OCI-LY7 (cell line): ENCODE data around the gene CD274. TPM values are rescaled to one million over a fixed set of nuclear protein-coding genes. Genes with fewer than 3 reads are reported as not detected.
A peak's percentile ranks its signal among the peaks of the same experiment; 100 is the strongest.
"Not testable (repeated sequence)": the region's sequence is repeated elsewhere in the genome, so short reads cannot be mapped to it uniquely, and the experiment has no call there.

Experiments
- BruUV-seq: library from RNA; stranded (reverse); fragments of 400-500 nt; replicated peaks from 2 replicates; lab custom pipeline; 2021; lab: Mats Ljungman, UMichigan
- CTCF ChIA-PET: fragments of 300-600 bp; sonication (Branson Sonifier 250); formaldehyde crosslinking; loops from one replicate; lab custom pipeline; 2022; ENCODE audit warnings: antibody characterized with exemption; ENCODE audit not compliant: unreplicated experiment; lab: Charles Lee
- POLR2A ChIA-PET: fragments of 300-600 bp; sonication (Branson Sonifier 250); formaldehyde crosslinking; loops from one replicate; lab custom pipeline; 2022; ENCODE audit warnings: antibody characterized with exemption; lab: Charles Lee
- DNase-seq: peaks from one replicate; pipeline ENCODE4 v3.0.0-alpha.2; 2015; ENCODE audit warnings: low spot score
- H2AFZ ChIP-seq: fragments of 200-600 bp; sonication (generic), shearing (Covaris generic); 2 replicates; pipeline ENCODE4 v1.6.1; 2014; ENCODE audit warnings: mild to moderate bottlenecking, antibody characterized with exemption, low read length, moderate library complexity
- H3K27ac ChIP-seq: fragments of 200-600 bp; sonication (generic); 2 replicates; pipeline ENCODE4 v1.5.1; 2014; ENCODE audit warnings: mixed run types, low read depth, mild to moderate bottlenecking, moderate library complexity, low read length, inconsistent platforms; ENCODE audit not compliant: poor library complexity, severe bottlenecking
- H3K36me3 ChIP-seq: fragments of 200-600 bp; sonication (generic); 2 replicates; pipeline ENCODE4 v1.6.1; 2014; ENCODE audit warnings: mild to moderate bottlenecking, antibody characterized with exemption, low read length, moderate library complexity, mixed read lengths; ENCODE audit not compliant: insufficient read depth
- H3K4me1 ChIP-seq: fragments of 200-600 bp; sonication (generic); 2 replicates; pipeline ENCODE4 v1.5.1; 2014; ENCODE audit warnings: mild to moderate bottlenecking, low read length; ENCODE audit not compliant: insufficient read depth, poor library complexity, severe bottlenecking
- H3K4me2 ChIP-seq: fragments of 200-600 bp; sonication (generic); 2 replicates; pipeline ENCODE4 v1.6.1; 2014; ENCODE audit warnings: mild to moderate bottlenecking, low read length
- H3K4me3 ChIP-seq: fragments of 200-600 bp; sonication (generic); 2 replicates; pipeline ENCODE4 v1.5.1; 2014; ENCODE audit warnings: mild to moderate bottlenecking, low read depth, low read length; ENCODE audit not compliant: poor library complexity, severe bottlenecking
- H3K79me2 ChIP-seq: fragments of 200-600 bp; sonication (generic); 2 replicates; pipeline ENCODE4 v1.6.1; 2016; ENCODE audit warnings: low read depth, mild to moderate bottlenecking, low read length, moderate library complexity, mixed read lengths; ENCODE audit not compliant: insufficient read depth
- H3K9me2 ChIP-seq: fragments of 200-600 bp; sonication (generic); 2 replicates; pipeline ENCODE4 v1.6.1; 2016; ENCODE audit warnings: mild to moderate bottlenecking, low read length, mixed read lengths; ENCODE audit not compliant: insufficient read depth
- H3K9me3 ChIP-seq: fragments of 200-600 bp; sonication (generic); 2 replicates; pipeline ENCODE4 v1.6.1; 2014; ENCODE audit warnings: mild to moderate bottlenecking, mixed run types, low read length, mixed read lengths
- H4K20me1 ChIP-seq: fragments of 200-600 bp; sonication (generic); 2 replicates; pipeline ENCODE4 v1.6.1; 2014; ENCODE audit warnings: mild to moderate bottlenecking, antibody characterized with exemption, low read length, moderate library complexity, mixed read lengths; ENCODE audit not compliant: insufficient read depth
- EZH2phosphoT487 ChIP-seq: fragments of 200-600 bp; sonication (generic); IDR thresholded peaks from 2 replicates; pipeline ENCODE4 v1.6.1; 2018; ENCODE audit warnings: low read depth, borderline replicate concordance, mild to moderate bottlenecking, mixed run types, antibody characterized with exemption, low read length, moderate library complexity, mixed read lengths
- intact Hi-C: fragments of 100-400 bp; cut with micrococcal nuclease; formaldehyde crosslinking; loops from one replicate; pipeline ENCODE4 v1.10.0; 2022; ENCODE audit not compliant: unreplicated experiment
- total RNA-seq, 2 experiments: library from RNA; depleted of rRNA in 1 of 2; stranded (reverse); fragments of >200 nt in 1 of 2; shearing (Covaris generic) in 1 of 2; gene quantifications; 2 replicates each; pipeline ENCODE4 v1.2.3, GENCODE V29; 2014 to 2022
- TF ChIP-seq, protein P1 (sequence below): fragments of 200-600 bp; sonication (generic); conservative IDR thresholded peaks from 2 replicates; pipeline ENCODE4 v1.5.1; 2014; ENCODE audit warnings: mild to moderate bottlenecking, antibody characterized with exemption, low read length, moderate library complexity, mixed read lengths

The CD274 gene
- total RNA-seq, 2 experiments from 2014 or later: 0.15 to 0.57 TPM

DNA sequence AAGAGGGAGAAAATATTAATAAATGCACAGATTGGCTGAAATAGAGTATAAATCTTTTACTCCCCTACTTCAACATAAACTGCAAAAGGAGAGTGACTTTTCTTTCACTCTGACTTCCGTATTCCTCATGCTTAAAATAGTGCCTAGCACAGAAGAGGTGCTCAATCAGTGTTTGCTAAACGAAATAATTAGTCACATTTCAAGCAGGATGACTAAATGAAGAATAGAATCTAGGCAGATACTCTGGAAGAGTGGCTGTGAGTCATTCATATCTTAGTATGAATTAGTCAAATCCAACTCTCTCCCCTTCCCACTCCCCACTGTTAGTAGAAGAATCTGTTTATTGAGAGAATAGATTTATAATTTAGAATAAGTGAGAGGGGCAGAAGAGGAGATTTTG is 4.8 kb downstream of the CD274 start:
- H3K27ac ChIP-seq: no peak overlapping the region
- intact Hi-C loops: loop anchor here (10.0 kb wide), 1 partner anchor 320 kb away; no protein-coding TSS in a partner anchor
- no peaks in the 10 kb centered on the region for H4K20me1 ChIP-seq
- TF ChIP-seq, protein P1, sequence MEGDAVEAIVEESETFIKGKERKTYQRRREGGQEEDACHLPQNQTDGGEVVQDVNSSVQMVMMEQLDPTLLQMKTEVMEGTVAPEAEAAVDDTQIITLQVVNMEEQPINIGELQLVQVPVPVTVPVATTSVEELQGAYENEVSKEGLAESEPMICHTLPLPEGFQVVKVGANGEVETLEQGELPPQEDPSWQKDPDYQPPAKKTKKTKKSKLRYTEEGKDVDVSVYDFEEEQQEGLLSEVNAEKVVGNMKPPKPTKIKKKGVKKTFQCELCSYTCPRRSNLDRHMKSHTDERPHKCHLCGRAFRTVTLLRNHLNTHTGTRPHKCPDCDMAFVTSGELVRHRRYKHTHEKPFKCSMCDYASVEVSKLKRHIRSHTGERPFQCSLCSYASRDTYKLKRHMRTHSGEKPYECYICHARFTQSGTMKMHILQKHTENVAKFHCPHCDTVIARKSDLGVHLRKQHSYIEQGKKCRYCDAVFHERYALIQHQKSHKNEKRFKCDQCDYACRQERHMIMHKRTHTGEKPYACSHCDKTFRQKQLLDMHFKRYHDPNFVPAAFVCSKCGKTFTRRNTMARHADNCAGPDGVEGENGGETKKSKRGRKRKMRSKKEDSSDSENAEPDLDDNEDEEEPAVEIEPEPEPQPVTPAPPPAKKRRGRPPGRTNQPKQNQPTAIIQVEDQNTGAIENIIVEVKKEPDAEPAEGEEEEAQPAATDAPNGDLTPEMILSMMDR: no peak
- TF ChIP-seq EZH2phosphoT487: no peak
- DNase-seq: no peak
- H3K4me3 ChIP-seq: no peak overlapping the region
- no peaks in the 10 kb centered on the region for H3K79me2 ChIP-seq
- H3K9me2 ChIP-seq: no peaks in the 10 kb centered on the region
- peaks cover 19% of the 10 kb centered on the region for H3K4me1 ChIP-seq
- no TSS peak for BruUV-seq
- CTCF ChIA-PET: no interaction called here
- no peak overlapping the region for H3K4me2 ChIP-seq
- H3K9me3 ChIP-seq: no peaks in the 10 kb centered on the region
- POLR2A ChIA-PET: no interaction called here
- H3K36me3 ChIP-seq: no peaks in the 10 kb centered on the region
- H2AFZ ChIP-seq: no peak overlapping the region

DNA sequence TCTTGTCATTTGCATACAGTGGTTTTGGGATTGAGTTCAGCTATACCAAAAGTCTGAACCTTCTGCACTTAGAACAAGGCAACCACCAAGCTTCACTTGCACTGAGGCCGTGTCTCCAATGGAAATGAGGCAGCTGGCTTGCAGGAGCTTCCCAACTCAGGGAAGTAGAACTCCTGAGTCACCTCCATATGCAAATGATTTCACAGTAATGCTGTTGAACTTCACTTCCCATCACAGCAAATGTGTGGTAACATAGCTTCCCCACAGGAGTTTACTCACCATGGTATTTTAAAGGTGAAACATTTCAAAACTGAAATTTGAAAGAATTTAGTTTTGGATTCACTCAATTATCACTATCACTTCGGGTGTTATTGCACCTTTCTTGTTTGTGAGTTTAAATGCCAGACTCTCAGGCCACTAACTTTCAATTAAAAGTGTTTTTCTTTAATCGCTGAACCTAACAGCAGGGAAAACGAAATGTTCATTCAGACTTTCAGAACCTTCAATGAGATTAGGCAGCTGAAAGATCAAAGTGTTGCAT is 9.0 kb downstream of the CD274 start:
- Histone ChIP-seq H3K9me2 (no peaks in the 10 kb centered on the region), H2AFZ (no peak overlapping the region), H3K36me3 (no peaks in the 10 kb centered on the region), H3K4me2 (no peak overlapping the region), H4K20me1 (no peaks in the 10 kb centered on the region), H3K4me3 (no peak overlapping the region), H3K9me3 (no peaks in the 10 kb centered on the region), H3K4me1 (peaks cover 7% of the 10 kb centered on the region), H3K27ac (no peak overlapping the region), H3K79me2 (no peaks in the 10 kb centered on the region)
- CTCF ChIA-PET: no interaction called here
- DNase-seq: no peak
- POLR2A ChIA-PET: interaction anchor here (0.7 to 1.3 kb wide), 4 partner anchors 9 to 124 kb away, joined by 3 to 4 read pairs (median 3); partner anchors contain the start of gene CD274
- TF ChIP-seq, protein P1: no peak
- no peak for TF ChIP-seq EZH2phosphoT487
- BruUV-seq: no TSS peak
- intact Hi-C loops: loop anchor here (10.0 kb wide), 1 partner anchor 315 kb away; no protein-coding TSS in a partner anchor

DNA sequence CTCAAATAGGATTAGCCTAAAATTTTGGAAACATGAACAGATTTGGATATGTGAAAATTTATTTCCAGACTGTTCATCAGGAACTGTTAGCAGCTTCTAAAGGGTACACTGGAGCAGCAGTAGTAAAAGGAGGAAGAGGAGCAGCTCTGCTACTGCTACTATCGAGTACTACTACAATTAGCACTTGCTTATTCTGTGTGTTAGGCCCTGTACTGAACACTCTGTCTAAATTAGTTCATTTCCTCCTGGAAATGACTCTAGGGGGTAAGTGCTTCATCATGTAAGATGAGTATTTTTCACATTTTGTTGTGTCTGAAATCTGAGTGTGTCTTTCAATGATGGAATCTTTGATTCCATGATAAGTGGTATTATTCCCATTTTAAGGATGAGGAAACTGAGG is 9.8 kb downstream of the CD274 start:
- Histone ChIP-seq H3K9me2 (no peaks in the 10 kb centered on the region), H3K4me1 (peaks cover 5% of the 10 kb centered on the region), H3K36me3 (no peaks in the 10 kb centered on the region), H2AFZ (no peak overlapping the region), H3K27ac (no peak overlapping the region), H4K20me1 (no peaks in the 10 kb centered on the region), H3K79me2 (no peaks in the 10 kb centered on the region), H3K9me3 (no peaks in the 10 kb centered on the region), H3K4me2 (no peak overlapping the region), H3K4me3 (no peak overlapping the region)
- ChIA-PET CTCF (no interaction called here), POLR2A (interaction anchor here (0.7 to 1.3 kb wide), 5 partner anchors 9 to 705 kb away, joined by 3 to 4 read pairs (median 3); partner anchors contain the start of gene CD274)
- TF ChIP-seq, protein P1: no peak
- TF ChIP-seq EZH2phosphoT487: no peak
- DNase-seq: no peak
- intact Hi-C loops: no loop called here
- BruUV-seq: no TSS peak

DNA sequence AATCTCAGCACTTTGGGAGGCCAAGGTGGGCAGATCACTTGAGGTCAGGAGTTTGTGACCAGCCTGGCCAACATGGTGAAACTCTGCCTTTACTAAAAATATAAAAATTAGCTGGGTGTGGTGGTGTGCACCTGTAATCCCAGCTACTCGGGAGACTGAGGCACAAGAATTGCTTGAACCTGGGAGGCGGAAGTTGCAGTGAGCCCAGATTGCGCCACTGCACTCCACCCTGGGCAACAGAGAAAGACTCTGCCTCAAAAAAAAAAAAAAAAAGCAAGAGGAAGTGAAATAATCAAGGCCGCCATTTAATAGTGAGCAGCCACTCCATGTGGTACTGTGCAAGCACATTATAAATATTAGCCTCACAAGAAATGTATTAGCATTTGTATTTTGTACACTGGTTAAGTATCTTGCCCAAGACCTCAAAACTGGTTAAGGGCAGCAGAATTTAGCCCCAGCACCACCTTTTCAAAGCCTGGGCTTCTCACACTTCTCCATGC is 14.5 kb downstream of the CD274 start:
- DNase-seq: peak; percentile 15
- CTCF ChIA-PET, BruUV-seq, intact Hi-C loops, H3K27ac ChIP-seq, H4K20me1 ChIP-seq, H3K36me3 ChIP-seq, H3K9me3 ChIP-seq, H3K4me3 ChIP-seq, H3K4me2 ChIP-seq, H3K79me2 ChIP-seq, H3K9me2 ChIP-seq: not testable (repeated sequence)
- Histone ChIP-seq H2AFZ (peak overlapping the region; percentile 60), H3K4me1 (peaks cover 13% of the 10 kb centered on the region)
- POLR2A ChIA-PET: interaction anchor here (0.6 to 1.1 kb wide), 4 partner anchors 29 to 84 kb away, joined by 3 to 4 read pairs (median 3); no protein-coding TSS in a partner anchor
